ENCODE measurements around the gene RABEP1. TPM values are rescaled to one million over a fixed set of nuclear protein-coding genes. Genes with fewer than 3 reads are reported as not detected.

Gene RABEP1
- total and polyA plus RNA-seq, 9 of the 15 experiments (the other 6 are each of a cell fraction or from before 2014, with no cell fraction given) = 8.2 to 38.9 (median 30.3) TPM

GRCh38 chr17:5396612-5397011, 114.5 kb downstream of the RABEP1 start:
- CTCF ChIA-PET (ENCODE audit: low intra/inter-chr PET ratio) = no interaction called here
- intact Hi-C loops (cut with micrococcal nuclease) = no loop called here
- TF ChIP-seq E2F6 (IDR thresholded peaks at IDR 0.05; ENCODE audit: borderline replicate concordance in 1 of 2, extremely low read depth in 1 of 2, insufficient read depth in 1 of 2, insufficient read length in 1 of 2, low read depth in 1 of 2, low read length in 1 of 2, poor library complexity in 1 of 2, severe bottlenecking in 1 of 2) (no peak), XRCC5 (IDR thresholded peaks at IDR 0.05; ENCODE audit: low read depth, low read length) (no peak), CREB3L1 (IDR thresholded peaks at IDR 0.05; ENCODE audit: borderline replicate concordance, low read depth) (no peak), NELFE (IDR thresholded peaks at IDR 0.05; ENCODE audit: insufficient read depth, insufficient read length) (no peak), ZNF140 (CRISPR knock-in tag; IDR thresholded peaks at IDR 0.05) (no peak), ZNF511 (CRISPR knock-in tag; IDR thresholded peaks at IDR 0.05) (no peak), ZNF24 (IDR thresholded peaks at IDR 0.05) (no peak), ZNF512 (tag; IDR thresholded peaks at IDR 0.05) (no peak), SAP30 (IDR thresholded peaks at IDR 0.05; ENCODE audit: borderline replicate concordance, insufficient read depth, low read depth, low read length, poor library complexity, severe bottlenecking) (no peak), U2AF2 (optimal IDR thresholded peaks at IDR 0.05; ENCODE audit: low read depth, low read length) (no peak), DACH1 (IDR thresholded peaks at IDR 0.05; ENCODE audit: partially characterized antibody) (no peak), TFAP4 (CRISPR knock-in tag; IDR thresholded peaks at IDR 0.05; ENCODE audit: borderline replicate concordance) (no peak), ATF3 (IDR thresholded peaks at IDR 0.05) (no peak), ATF3 (CRISPR knock-in tag; conservative IDR thresholded peaks at IDR 0.05) (no peak), SMAD3 (CRISPR knock-in tag; conservative IDR thresholded peaks at IDR 0.05) (no peak), KAT7 (CRISPR knock-in tag; IDR thresholded peaks at IDR 0.05; ENCODE audit: borderline replicate concordance) (no peak)

More at GRCh38 chr17:5396612-5397011, 114.5 kb downstream of the RABEP1 start:
- Histone ChIP-seq H3K9me1 (ENCODE audit: control insufficient read depth, insufficient read depth, low read length) (no peaks in the 10 kb centered on the region), H3K36me3 (ENCODE audit: control insufficient read depth, insufficient read depth, low read length) (peaks cover 72% of the 10 kb centered on the region), H4K20me1 (replicated peaks; ENCODE audit: control insufficient read depth, insufficient read depth, low read length) (no peaks in the 10 kb centered on the region), H2AFZ (ENCODE audit: low read depth, low read length) (no peak overlapping the region), H3K4me2 (ENCODE audit: insufficient read depth, low read length) (no peak overlapping the region), H3K79me2 (ENCODE audit: control insufficient read depth, insufficient read depth, low read length) (no peaks in the 10 kb centered on the region), H3K4me3 (no peak overlapping the region), H3K27me3 (ENCODE audit: control insufficient read depth in 2 of 2, insufficient read depth in 2 of 2, low read length in 2 of 2) (no peaks in the 10 kb centered on the region), H3K9ac (ENCODE audit: insufficient read depth in 1 of 2, low read depth in 2 of 2, low read length in 2 of 2) (no peak overlapping the region), H3K9me3 (replicated peaks; ENCODE audit: control insufficient read depth, insufficient read depth, low read depth, low read length) (no peaks in the 10 kb centered on the region), H3K27ac (ENCODE audit: extremely low read depth, low read depth, low read length) (no peak overlapping the region), H3K4me1 (replicated peaks in 1 of 2; ENCODE audit: control insufficient read depth in 2 of 2, insufficient read depth in 2 of 2, low read length in 2 of 2) (no peaks in the 10 kb centered on the region)
- in situ Hi-C loops (cut with MboI) = no loop called here
- no peak for FAIRE-seq
- POLR2A ChIA-PET = no interaction called here
- WGBS (ENCODE audit: insufficient coverage, low coverage, missing lambda C conversion rate) = 100% methylated on average over 2 of the region's 2 CpGs
- no peak for ATAC-seq
- no peak for DNase-seq (ENCODE audit: extremely low read depth in 1 of 4, low spot score in 3 of 4)
- BruUV-seq (replicated peaks) = no TSS peak

Data from K562 (cell line).